HEK293T (cell line): ENCODE results near the gene KCNAB2.

Experiments
- ARNT ChIP-seq: fragments of 450-650 bp; IDR thresholded peaks from 2 replicates; pipeline ENCODE4 v1.6.1; 2017; ENCODE audit warnings: mild to moderate bottlenecking
- FOXA1 ChIP-seq: fragments of 450-650 bp; IDR thresholded peaks from 2 replicates; pipeline ENCODE4 v1.6.1; 2016; ENCODE audit warnings: mild to moderate bottlenecking
- SUZ12 ChIP-seq: fragments of 450-650 bp; IDR thresholded peaks from 2 replicates; pipeline ENCODE4 v1.6.1; 2016; ENCODE audit warnings: mild to moderate bottlenecking
- TF ChIP-seq, protein P1 (sequence below): fragments of 450-650 bp; IDR thresholded peaks from 2 replicates; pipeline ENCODE4 v1.6.1; 2016

DNA sequence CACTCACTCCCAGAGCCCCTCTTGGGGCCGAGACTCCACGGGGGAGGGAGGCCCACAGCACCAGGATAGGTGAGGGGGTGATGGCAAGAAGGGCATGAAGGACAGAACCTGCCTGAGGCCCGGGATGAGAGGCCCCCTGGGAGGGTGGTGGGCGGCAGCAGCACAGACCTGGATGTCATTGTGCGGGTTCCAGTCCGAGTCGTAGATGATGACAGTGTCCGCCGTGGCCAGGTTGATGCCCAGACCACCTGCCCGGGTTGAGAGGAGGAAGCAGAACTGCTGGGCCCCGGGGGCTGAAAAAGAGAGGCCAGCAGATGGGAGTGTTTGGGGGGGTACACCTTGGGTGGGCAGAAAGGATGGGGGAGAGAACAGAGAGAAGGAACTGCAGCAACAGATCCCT lies 84.3 kb downstream of the KCNAB2 start:
- TF ChIP-seq, protein P1, sequence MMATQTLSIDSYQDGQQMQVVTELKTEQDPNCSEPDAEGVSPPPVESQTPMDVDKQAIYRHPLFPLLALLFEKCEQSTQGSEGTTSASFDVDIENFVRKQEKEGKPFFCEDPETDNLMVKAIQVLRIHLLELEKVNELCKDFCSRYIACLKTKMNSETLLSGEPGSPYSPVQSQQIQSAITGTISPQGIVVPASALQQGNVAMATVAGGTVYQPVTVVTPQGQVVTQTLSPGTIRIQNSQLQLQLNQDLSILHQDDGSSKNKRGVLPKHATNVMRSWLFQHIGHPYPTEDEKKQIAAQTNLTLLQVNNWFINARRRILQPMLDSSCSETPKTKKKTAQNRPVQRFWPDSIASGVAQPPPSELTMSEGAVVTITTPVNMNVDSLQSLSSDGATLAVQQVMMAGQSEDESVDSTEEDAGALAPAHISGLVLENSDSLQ: no peak
- TF ChIP-seq FOXA1: no peak
- TF ChIP-seq ARNT: no peak
- no peak for TF ChIP-seq SUZ12
